Cardiac atrium fibroblast (primary cell): ENCODE data around the gene LPAR1. TPM values are rescaled to one million over a fixed set of nuclear protein-coding genes. Genes with fewer than 3 reads are reported as not detected.

Experiments
- total RNA-seq: library from RNA; depleted of rRNA; stranded (reverse); fragments of >200 nt; gene quantifications from 2 replicates; pipeline ENCODE4 v1.2.3, GENCODE V29; 2015

The LPAR1 gene, protein sequence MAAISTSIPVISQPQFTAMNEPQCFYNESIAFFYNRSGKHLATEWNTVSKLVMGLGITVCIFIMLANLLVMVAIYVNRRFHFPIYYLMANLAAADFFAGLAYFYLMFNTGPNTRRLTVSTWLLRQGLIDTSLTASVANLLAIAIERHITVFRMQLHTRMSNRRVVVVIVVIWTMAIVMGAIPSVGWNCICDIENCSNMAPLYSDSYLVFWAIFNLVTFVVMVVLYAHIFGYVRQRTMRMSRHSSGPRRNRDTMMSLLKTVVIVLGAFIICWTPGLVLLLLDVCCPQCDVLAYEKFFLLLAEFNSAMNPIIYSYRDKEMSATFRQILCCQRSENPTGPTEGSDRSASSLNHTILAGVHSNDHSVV
- 57.3 and 79.1 TPM in 2 replicates for total RNA-seq

GRCh38 chr9:111038331-111039230 lies at the start of gene LPAR1:
Gene LPAR1 (minus strand): TSS chr9:111038470. CDS start chr9:110972117, 66,353 bp downstream.

